Stimulated activated CD4-positive, alpha-beta T cell treated with anti-CD3 and anti-CD28 coated beads, Interleukin-15, amount 100 ng/mL, for 1 hour (primary cell): ENCODE data around the gene CORO7.
"Not testable (repeated sequence)": the region's sequence is repeated elsewhere in the genome, so short reads cannot be mapped to it uniquely, and the experiment has no call there.

Experiments
- DNase-seq, 2 donors: peaks; one replicate each; pipeline ENCODE4 v3.0.0-alpha.2; 2020; ENCODE audit warnings: low read depth in 1 of 2, low spot score in 1 of 2

Gene CORO7

DNA sequence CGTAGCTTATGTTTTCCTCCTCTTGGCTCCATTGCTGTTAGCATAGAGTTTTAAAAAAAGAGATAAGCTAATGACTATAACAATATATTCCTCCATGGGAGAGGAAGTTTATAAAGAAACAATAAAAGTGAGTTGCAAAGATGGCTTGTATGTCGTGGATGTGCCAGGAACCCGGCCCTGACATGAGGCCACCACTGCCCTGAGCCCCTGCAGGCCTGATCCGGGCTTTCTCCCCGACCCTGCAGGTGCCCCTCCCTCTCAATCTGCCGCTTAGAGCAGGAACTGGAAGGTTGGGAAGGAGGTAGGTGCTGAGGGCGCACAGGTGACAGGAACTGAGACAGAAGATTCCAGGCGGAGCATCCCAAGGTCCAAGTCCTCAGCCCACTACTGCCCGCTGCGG is 76.9 kb downstream of the CORO7 start:
- DNase-seq = no peak

DNA sequence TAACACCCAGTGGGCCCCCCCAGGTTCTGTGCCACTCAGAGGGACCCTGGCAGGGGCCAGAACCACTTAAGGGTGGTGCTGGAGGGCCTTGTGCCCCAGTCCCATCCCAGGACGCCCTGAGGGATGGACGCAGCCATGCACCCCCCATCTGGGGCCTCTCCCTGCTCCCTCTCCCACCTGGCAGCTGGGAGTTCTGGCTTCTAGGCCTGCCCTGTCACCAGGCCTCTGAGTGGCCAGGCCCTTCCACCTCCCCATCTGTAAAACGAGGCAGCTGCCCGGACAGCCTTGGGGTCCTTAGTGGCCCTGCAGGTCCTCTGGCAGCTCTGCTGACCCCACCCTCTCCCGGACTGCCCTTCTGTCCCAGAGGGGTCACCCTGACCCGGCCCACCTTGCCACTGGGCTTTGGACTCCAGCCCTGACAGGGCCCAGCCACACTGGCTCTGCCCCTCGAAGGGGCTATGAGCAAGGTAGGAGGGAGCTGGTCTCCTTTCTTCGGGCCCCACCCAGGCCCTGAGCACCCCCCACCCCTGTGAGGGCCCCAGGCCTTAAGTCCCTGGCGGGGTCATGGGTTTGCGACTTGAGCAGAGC is 77.6 kb downstream of the CORO7 start:
- DNase-seq = no peak

DNA sequence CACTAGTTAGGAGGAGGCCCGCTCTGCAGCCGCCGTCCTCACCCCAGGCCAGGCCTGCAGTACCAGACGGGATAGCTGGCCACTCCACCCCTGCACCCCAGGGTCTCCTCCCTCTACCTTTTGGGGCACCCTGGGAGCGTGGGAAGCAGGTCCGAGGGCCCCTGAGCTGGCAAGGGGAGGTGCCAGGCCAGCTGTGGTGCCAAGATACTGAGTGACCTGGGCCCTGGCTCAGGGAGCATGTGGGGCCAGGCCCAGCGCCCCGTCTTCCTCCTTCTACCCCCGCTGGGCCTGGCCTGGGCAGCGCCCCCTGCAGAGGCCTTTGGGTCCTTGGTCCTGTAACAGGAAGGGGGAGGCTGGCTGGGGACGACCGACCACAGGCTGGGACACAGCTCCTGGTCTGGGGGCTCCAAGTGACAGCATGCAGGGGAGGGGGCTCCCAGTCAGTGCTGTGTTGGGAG is 78.2 kb downstream of the CORO7 start:
- no peak for DNase-seq

DNA sequence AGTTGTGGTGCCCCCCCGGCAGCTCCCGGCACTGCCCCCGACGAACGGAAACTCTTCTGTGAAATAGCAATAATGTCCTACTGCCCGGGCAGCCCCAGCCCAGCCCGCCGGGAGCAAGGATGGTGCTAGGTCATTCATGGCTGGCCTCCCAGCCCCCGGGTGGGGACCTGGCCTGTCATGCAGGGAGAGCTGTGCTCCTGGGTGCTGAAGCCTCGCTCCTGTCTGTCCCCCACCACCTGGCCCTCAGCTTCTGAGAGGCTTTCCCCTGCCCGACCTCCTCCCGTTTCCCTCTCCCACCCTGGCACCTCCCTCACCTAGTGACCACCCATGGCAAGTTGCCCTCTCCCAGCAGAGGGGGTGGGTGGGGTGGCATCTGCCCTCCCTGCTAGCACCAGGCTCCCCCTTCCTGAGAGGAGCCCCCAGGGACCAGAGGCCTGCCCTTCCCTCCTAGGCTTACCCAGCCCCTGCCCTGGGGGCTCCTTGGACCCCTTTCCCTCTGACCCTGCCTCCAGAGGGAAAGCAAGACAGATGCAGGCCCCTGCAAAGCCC is 78.8 kb downstream of the CORO7 start:
- no peak for DNase-seq

DNA sequence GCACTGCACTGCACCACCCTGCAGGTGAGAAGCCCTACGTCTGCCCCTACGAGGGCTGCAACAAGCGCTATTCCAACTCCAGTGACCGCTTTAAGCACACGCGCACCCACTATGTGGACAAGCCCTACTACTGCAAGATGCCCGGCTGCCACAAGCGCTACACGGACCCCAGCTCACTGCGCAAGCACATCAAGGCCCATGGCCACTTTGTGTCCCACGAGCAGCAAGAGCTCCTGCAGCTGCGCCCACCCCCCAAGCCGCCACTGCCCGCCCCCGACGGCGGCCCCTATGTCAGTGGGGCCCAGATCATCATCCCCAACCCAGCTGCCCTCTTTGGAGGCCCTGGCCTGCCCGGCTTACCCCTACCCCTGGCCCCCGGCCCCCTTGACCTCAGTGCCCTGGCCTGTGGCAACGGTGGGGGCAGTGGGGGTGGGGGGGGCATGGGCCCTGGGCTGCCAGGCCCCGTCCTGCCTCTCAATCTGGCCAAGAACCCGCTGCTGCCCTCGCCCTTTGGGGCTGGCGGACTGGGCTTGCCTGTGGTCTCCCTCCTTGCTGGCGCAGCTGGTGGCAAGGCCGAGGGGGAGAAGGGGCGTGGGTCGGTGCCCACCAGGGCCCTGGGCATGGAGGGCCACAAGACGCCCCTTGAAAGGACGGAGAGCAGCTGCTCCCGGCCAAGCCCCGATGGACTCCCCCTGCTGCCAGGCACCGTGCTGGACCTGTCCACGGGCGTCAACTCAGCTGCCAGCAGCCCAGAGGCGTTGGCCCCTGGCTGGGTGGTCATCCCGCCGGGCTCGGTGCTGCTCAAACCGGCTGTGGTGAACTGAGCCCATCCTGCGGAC is 79.5 kb downstream of the CORO7 start:
- DNase-seq = no peak

GRCh38 chr16:4334724-4335495 is 81.5 kb downstream of the CORO7 start:
- DNase-seq = no peak

- not testable (repeated sequence) for DNase-seq
These were observed 82.7 kb downstream of the CORO7 start for GRCh38 chr16:4333714-4334113.

DNA sequence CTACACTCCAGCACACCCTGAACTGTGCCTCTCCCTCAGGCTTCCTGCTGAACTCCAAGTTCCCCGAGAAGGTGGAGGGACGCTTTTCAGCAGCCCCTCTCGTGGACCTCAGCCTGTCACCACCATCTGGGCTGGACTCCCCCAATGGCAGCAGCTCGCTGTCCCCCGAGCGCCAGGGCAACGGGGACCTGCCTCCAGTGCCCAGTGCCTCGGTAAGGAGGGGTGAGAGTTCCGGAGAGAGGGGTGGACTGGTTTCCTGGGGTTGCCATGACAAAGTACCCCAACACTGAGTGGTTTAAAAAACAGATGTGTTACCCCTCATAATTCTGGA is 83.1 kb downstream of the CORO7 start:
- no peak for DNase-seq

GRCh38 chr16:4332623-4333307 is 83.6 kb downstream of the CORO7 start:
- DNase-seq = no peak

DNA sequence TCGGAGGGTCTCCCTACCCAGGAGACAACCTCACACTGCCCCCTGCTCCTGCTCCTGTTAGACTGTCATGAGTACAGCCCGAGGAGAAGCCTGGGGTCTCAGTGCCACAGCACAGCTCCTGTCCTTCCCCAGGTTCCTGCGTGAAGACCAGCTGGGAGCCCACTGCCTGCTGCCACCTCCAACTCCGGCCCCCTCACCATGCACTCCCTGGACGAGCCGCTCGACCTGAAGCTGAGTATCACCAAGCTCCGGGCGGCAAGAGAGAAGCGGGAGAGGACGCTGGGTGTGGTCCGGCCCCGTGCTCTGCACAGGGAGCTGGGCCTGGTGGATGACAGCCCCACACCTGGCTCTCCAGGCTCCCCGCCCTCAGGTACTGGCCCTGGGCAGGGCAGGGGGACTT is 84.3 kb downstream of the CORO7 start:
- no peak for DNase-seq

GRCh38 chr16:4330277-4330874 is 86.0 kb downstream of the CORO7 start:
- DNase-seq = peak; percentile 37 to 65

DNA sequence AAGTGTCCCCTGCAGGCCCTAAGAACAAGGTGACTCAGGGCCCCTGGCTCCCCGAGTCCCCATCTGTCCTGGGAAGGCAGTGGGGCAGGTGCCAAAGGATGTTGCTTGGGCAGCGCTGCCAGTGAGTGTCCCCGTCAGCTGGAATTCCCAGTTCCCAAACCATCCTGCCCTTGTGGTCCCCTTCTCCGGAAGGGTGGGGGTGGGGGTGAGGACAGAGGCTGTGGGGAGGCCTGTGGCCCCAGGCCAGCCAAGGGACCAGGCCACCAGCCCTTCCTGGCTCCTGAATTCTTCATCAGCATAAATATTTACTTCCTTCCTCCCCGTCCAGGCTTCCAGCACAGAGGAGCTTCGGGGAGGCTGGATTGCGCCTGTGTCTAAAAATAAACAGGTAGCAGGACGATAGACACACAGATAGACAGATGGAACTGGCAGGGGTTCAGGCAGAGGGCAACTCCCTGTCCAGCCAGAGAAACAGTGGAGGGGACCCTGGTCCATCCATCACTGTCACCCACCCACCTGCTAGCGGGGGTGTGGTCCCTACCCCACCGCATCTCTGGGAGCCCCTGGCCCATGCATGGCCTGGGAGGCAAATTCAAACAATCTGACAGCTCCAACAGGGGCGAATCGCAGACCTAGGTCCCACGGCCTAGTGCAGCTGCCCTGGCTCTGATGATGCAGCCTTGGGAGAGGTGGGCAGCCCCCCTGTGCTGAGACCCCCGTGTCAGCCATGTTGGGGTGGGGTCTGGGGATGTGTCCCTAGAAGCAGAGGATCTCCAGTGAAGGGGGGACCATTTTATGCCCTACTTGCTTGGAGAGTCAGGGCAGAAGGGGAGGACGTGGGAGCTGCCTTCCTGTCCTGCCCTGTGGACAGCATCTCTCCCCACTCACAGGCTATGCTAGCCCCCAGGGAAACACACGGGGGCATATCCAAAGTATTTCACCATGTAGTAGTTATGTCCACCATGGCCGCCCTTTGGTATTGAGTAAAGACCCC is 87.3 kb downstream of the CORO7 start:
- DNase-seq = no peak

GRCh38 chr16:4328046-4328781 is 88.2 kb downstream of the CORO7 start:
- DNase-seq = peak in 1 of 2 donors; percentile 45

GRCh38 chr16:4327386-4328045 is 88.9 kb downstream of the CORO7 start:
- no peak for DNase-seq

- DNase-seq = no peak
These were observed 91.1 kb downstream of the CORO7 start for GRCh38 chr16:4325253-4325758.

DNA sequence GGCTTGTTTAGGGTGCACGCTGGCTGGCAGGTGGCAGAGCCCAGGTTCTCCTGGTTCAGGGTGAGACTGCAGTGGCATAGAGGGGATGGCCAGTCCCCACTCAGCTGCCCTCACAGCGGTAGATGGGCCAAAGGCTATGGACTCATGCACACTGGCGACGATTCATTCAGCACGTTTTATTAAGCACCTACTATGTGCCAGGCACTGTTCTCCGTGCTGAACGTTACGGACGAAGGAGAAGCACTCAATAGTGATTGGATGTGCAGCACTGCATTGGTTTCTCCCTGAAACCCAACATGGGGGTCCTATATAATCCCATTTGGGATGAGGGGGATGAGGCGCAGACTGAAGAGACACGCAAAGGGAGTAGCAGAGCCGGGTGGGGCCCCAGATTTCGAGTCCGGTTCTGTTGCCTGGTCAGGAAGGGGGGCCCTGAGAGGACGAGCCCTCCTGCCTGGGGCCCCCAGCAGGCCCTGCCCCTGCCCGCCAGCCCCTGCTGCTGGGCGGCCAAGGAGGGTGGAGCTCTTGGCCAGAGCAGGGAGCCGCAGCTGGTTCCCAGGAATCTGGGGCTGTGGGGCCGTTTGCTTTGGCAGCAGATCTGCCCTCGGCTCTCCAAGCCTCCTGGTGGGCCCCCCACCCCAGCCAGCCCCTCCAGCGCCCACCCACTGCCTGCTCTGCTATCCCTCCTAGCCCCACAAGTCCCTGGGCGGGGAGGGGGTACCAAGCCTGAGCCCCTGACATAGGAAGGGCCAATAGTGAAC is 91.7 kb downstream of the CORO7 start:
- no peak for DNase-seq

- no peak for DNase-seq
These were observed 92.4 kb downstream of the CORO7 start for GRCh38 chr16:4323845-4324488.
